Endometrium (tissue), 2 donors: ENCODE measurements around the gene FSTL1.

ENCODE experiments used
- FAIRE-seq: peaks from 2 replicates; lab custom pipeline; 2012; peaks lifted over from hg19 to GRCh38; lab: Jason Lieb, UNC
- donor health status: control.
- donor health status: control.

The FSTL1 gene

DNA sequence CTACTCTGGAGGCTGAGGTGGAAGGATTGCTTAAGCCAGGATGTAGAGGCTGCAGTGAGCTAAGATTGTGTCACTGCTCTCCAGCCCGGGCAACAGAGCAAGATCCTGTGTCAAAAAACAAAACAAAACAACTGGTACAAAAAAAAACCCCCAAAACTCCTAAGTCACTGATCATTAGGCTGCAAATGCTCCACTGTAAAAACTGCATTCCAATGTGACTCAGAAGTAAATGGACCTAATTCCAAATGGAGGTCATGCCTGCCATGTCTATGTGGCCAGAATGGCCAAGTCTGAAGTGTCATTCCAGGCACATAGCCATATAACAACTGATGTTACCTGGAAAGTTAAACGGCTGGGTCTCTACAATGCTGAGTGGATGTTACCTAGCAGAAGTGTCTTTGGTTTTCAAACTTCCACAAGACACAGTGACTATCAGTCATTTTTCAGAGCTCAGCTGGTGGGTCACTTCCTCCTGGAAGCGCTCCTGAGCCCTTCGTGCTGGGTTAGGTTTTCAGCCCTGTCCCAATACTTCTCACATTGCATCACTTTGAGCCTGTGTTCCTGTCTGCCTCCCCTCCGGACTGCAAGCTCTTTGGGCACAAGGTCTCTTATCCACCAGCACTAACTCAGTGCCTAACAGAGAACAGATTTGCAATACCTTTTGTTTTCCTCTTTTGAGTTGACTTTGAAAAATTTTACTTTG is 10.6 kb downstream of the FSTL1 start:
- FAIRE-seq, result no peak

DNA sequence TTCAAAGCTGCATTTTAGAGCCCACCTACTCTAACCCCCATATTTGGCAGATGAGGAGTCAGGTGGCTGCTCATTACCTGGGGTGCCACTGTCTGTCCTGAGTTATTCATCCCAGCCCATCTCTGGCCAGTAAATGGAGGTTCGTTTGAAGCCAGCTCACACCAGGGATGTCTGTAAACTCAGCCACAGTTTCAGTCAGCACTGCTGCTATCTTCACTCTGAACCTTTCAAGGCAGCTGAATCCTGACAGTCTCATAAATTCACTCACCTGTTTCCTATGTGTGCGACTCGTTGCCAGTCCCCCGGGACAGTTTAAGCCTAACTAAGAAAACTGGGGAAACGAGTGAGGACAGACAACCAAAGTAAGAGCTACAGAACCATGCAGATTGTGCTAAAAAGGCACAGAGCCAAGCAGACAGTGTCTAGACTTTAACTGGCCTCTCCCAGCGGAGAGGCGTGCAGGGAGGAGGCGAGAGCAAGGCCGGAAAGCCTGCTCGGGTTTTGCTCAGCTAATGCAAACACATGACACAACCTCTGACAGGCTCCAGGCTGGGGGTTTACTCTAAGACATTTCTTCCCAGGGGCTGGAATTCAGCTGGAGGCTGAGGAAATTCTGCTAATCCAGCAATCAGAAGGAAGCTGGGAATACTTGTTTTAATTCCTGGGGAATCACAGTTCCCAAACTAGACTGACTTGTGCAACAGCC is 12.0 kb downstream of the FSTL1 start:
- FAIRE-seq, result no peak

DNA sequence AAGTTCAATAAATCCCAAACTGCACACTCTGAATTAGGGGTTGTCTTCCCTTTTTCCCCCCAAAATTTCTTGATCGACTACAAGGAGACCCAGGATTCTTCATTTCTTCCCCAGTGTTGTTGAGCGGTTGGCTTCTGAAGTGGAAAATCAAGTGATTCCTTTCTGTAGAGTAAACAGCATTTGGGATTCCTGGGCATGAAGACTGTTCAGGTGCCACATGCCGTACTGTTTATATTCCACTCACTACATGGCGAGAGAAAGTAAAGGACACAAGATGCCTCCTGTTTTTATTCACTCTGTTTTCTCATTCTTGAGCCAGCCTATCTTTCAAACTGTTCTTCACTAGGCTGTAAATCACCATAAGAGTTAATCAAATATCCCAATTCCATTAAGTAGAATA is 12.6 kb downstream of the FSTL1 start:
- FAIRE-seq, result no peak

DNA sequence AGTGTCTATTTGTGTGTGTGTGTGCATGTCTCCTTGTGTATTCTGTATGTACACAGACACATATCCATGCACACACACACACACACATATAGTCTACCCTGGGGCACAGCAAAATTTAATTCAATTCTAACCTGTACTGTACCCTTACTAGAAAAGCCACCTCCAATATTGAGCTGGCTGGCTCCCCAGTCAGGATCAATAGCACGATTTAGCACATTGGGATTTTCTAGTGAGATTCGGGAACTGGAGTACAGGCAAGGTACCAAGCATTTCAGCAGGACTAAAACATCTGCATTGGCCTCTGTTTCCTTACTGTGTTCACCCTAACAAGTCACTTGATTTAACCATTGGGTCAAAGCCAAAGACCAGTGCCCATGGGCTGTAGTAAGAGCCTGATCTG is 13.2 kb downstream of the FSTL1 start:
- FAIRE-seq, result no peak

DNA sequence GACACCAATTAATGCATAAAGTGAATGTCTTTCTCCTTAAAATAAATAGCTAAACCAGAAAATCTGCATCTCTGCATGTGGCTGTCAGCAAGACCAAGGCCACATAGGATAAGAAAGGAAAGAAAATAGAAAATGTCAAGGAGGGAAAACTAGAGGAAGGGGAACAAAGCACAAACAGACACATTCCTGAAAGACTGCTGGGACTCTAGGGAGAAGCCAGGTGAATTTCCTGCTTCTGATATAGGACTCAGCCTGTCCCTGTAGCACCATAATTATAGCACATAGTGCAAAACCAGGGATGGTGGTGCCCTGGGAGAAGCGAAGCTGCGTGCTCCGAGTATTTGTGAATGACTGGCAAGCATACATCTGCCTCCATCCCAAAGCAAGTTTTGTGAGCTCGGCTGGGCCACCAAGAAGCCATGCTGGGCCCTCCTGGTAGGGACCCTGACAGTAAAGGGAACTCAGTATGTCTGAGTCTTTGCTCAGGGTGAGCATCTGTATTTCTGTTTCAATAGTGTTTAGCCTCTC is 14.2 kb downstream of the FSTL1 start:
- FAIRE-seq, result no peak

DNA sequence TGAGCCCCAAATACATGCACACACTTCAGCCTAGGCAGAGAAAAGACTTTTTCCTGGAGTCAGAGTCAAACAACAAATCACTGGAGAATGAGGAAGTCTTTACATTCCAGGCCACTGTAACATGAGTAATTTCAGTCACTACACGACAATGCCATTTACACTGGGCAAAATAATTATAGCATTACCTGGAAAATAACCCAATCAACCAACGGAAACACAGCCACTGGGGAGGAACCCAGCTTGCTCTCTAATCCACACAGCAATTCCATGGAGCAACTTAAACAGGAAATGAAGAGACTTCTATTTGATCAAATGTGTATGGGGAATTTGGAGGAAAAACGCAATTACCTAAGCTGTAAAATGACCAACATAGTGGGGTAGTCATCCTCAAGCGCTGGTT is 15.2 kb downstream of the FSTL1 start:
- no peak for FAIRE-seq

DNA sequence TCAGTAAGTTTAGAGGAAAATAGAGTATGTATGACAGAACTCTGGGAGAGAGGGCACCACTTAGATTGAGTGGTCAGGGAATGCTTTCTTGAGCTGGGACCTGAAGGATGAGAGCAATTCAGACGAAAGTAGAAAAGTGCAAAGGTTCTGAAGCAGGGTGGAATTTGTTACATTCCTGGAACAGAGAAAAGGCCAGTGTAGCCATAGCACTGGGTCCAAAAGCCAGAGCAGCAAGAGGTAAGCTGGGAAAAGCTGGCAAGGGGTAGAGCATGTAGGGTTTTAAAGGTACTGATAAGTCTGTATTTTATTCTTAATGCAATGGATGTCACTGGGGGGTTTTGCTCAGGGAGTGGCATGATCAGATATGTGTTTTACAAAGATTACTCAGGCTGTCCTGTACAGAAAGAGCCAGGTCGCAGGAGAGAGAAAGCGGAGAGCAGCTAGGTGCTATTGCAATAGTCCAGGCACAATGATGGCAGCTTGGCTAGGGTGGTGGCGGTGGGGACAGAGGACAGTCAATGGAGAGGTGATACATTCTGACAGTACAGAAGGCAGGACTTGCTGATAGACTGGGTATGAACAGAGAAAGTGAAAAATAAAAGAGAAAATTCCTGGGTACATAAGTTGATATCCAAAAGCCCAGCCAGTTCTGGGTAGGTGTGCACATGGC is 17.0 kb downstream of the FSTL1 start:
- FAIRE-seq, result no peak

DNA sequence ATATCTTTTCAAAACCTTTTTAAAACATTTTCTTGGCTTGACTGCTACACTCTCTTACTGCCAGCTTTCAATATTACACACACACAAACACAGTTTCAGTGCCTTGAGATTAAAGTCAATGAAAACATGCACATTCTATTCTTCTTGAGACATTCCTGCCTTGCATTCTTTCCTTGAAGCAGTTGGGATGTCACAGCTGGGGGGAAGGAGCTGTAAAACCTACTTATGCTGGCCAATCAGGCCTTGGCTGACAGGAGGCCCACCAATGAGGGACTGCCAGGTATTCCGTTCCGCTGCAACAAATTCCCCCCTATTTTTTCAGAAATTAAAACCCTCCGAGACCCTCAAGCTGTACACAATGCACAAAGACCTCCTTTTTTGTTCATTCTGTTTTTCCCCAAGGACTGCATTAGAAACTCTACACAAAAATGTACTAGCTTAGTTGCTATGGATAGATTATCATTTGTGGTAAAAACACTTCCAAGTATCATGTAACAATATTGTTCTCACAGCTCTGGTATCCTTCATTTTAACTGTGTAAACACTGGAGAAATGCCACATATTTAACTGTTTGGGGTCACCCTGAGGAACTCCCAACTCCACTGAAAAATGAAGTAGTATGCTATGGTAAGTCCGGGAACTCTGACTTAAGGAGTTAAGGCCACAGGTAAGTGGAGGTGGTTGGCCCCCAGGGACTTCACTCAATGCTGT is 18.5 kb downstream of the FSTL1 start:
- FAIRE-seq, result no peak

DNA sequence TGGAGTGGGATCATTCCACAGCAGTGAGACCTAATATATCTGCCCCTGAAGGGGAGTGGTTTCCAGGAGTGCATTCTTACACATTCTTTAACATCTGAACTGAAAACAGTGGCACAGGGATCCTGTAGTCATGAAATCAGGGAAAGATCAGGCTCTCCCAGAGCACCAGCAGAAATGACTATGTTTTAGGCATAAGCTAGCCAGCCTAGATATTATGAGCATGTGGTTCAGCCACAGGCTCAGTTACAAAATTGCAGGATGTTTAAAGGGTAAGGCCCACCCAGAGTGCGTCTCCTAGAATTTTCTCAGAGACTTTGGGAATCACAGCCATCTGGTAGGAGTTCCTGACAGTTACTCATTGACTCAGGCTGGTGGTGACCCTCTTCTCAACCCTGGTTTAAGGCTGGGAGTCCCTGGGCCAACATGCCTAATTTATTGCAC is 20.9 kb downstream of the FSTL1 start:
- no peak for FAIRE-seq

DNA sequence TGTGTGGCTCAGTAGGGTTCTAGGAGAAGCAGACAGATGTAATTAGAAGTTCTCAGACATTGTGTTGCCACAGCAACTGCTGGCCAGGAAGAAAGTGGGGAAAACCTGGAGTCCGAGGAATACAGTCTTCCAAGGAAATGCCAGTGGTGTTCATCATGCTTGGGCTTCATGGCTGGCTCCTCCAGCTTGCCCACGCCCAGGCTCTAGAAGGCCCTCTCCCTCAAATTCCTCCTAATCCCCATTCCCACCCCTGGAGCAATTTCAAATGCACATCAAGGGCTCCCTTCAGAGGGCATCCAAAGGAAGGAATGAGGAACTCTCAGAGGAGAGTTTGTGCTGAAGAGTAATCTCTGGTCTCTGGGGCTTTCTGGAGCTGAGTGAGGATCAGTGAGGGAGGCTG is 21.9 kb downstream of the FSTL1 start:
- FAIRE-seq, result no peak

DNA sequence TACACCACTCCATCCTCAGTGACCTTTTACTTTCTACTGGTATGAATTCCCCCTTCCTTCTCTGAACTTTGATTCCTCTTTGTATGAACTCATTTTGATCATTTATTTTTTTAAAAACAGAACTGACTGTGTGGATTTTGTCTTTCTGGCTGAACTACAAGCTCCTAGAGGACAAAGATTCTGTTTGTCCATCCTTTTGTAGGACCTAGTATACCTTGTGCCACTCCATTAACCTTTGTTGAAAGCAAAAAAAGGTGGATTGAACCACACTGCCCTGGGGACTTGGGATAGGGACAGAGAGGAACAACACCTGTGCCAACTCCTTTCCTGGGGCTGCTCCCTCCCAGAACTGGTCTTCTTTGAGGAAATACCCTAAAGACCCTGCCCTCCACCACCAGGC is 23.6 kb downstream of the FSTL1 start:
- no peak for FAIRE-seq

DNA sequence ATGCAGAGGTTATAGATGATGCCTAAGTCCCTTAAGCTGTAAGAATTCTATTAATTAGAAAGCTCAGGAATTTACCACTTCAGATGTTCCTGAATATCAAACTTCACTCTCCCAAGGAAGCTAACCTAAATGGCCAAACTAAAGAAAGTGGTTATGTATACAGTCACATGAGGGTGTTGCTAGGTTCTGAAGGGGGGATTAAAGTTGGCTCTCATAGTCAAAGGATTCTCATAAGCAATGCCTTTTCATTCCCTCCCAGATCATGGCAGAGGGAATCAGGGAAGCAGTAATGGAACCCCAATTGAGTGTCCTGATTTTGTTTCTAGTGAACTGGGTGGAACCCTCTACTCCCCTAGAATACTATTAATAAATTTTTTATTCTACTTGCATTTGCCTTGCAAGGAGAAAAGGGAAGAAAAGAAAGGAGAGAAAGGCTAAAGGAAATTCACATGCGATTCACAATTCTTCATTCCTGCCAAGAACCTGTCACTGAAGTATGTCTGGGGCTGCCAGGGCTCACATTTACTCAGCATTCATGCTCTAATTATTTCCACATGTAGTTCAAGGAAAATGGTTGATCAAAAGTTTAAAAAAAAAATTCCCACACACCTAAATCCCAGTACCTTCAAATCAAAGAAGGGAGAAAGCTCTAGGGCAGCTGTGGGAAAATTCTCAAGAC is 25.1 kb downstream of the FSTL1 start:
- peak; percentile 85 for FAIRE-seq

DNA sequence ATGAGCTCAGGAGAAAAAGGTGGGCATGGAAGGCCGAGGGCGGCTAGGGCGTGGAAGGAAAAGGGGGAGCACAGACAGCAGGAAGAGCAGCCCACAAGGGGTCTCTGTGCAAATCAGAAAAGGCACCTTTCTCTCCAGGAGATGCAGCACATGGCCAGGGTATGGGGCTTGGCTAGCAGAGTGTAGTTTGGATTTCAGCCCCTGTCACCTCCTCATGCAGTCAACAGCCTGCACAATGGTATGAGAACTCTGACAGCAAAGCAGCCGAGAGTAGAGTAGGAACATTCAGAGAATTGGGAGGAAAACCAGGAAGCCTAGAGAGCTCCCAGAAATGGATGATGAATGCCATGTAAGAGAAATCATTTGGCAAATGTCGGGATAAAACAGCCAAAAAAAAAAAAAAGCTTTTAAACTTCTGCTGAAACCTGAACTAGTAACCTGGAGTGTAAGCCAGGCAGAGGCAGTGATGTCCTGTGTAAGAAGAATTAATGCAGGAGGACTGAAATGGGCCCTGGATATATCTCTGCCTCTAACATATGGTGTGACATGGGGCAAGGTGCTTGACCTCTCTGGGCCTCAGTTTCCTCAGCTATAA is 25.7 kb downstream of the FSTL1 start:
- FAIRE-seq, result no peak

DNA sequence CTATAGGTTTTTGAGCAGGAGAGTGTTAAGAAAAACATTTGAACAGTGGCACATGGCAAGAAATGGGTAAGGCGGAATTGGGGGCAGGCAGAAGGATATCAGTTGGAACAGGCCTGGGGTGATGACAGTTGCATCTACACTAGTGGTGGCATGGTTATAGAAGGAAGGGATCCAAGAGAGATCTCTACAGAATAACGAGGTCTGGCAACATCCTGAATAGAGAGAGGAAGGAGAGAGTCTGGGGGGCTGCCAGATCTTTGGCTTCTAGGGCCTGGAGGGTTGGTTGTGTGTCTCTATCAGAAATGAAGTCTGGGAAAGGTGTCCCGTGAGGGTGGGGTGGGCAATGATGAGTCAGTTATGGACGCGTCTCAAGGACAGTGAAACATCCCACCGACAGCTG is 26.3 kb downstream of the FSTL1 start:
- FAIRE-seq, result no peak

DNA sequence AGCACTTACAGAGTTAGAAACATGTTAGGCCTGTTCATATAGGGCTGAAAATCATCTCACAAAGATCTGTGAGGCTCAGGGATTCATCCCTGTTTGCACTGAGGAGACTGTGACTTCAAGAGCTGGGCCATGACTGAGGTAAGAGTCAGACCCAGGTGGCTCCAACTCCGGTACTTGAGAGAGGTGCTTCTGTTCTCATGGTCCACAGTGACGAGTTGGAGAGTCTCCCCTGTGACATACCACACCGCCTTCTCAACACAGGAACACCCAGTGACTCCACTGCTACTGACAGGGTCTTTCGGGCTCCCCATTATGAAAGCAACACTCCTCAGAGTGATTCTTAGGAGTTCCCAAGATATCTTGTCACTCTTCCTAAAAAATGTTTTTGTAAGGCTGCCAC is 27.4 kb downstream of the FSTL1 start:
- FAIRE-seq, result no peak

DNA sequence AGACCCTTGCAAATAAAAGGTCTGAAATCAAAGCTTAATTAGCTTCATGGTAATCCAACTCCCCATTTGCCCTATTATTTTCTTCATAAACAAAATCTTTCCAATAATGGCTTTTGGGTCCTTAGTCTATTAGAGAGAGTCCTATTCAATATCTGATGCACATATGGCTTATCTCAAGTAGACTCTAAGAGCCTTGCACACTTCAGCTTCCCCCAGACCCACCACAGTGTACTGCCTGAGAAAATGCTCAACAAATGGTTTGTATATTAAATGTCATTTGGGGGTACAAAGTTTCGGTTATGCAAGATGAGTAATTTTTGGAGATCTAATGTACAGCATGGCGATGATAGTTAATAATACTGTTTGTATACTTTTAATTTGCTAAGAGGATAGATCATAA is 28.9 kb downstream of the FSTL1 start:
- FAIRE-seq, result no peak

DNA sequence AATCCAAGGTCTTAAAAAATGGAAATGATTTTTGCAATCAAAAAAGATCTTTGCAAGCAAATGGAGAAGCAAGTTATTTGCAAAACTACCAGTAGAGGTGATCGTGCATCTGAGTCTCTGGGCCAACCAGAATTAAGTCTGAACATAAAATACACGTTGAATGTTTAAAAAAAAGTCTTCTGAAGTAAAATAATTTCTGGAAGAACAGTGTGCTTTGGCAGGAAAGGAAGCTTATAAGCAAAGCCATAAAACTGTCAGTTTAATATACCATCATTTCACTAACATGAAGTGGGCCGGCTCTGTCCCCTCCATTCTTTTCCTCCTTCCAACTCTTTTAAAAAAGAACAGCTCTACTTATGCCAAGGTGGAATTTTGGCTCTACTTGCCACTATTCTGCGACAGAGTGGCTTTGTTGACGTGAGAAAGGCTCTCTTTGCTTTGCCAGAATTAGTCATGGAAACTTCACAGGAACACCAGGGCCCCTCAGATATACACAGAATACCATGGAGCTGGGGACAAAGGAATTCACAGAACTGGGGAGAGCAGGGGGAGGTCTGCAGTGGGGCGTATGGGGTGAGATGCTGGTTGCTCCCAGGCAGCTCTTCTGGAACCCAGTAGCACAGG is 29.8 kb downstream of the FSTL1 start:
- peak; percentile 31 for FAIRE-seq

DNA sequence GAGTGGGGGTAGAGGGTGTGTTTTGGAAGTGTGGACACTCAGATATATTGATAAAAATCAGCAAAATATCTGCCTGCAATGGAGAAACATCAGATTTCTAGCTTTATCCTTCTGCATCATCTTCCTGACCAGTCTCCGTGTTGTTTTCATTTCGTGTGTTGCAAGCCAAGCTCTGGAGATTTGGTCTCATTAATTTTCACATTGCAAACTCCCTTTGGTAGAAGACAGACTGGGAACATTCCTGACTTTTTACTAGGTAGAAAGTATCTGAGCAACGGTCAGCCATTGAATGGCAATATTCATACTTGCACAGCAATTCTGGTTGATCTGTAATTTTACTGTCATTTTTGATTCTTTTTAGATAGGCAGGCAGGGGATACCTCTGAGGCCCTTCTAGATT is 30.4 kb downstream of the FSTL1 start:
- FAIRE-seq, result no peak

DNA sequence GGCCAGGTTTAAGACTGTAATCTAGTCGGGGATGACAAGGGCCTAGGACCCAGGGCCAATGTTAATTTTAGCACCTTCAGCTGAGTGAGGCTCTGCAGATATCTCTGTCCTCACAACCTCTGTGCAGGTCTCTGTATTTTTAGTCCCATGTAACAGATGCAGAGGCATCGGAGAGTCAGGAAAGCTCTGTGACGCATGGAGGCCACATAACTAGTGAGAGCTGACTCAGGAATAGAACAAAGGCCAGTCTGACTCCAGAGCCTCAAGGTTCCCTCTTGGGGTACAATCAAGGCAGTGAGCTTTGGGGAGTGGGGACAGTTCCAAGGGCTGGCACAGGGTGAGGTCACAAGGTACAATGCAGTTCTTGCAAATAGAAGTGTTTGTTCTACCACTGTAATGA is 31.0 kb downstream of the FSTL1 start:
- no peak for FAIRE-seq

DNA sequence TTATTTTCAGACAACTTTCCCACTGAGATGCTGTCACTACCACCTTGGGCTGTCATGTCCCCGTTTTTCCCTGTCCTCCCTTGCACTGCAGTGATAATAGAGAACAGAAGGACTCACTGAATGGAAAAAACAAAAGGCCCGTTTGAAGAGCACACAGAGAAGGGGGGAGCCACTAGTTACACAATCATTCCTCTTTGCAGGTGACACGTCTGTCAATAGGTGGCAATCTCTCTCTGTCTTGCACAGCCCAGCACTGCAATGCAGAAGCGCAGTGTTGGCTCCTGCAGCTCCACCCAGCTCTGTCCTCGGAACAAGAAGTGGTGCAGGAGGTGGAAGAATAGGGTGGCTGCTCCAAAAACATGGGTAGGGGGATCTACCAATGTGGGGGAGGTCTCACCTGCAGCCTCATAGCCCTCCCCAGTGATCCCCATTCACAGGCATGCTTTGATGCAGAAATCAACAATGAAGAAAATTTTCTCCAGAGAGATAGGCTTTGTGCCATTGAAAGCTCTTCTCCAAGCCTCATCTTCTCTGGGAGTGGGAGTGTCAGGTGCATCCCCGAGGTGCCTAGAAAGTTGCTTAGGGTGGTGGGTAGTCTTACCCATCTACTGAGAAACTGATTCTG is 31.8 kb downstream of the FSTL1 start:
- FAIRE-seq, result no peak

DNA sequence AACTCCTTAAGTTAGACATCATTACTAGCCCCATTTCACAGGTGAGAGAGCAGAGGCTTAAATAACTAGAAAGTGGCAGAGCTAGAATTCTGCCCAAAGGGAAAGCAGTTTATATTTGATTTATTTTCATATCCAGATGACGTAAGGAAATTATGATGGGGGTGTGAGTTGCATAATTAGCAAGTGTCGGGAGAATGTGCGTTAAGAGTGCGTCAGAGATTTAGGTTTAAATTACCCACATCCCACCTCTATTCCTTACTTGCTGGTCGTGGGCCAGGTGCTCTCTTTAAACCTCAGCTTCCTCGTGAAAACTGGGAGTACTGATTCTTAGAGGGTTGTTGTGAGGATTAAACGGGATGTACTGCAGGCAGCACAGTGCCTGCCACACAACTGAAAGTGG is 32.3 kb downstream of the FSTL1 start:
- no peak for FAIRE-seq
